HG02970 (cell line): ENCODE measurements around the gene CTSD.
A peak's percentile ranks its signal among the peaks of the same experiment; 100 is the strongest.
"Not testable (repeated sequence)": the region's sequence is repeated elsewhere in the genome, so short reads cannot be mapped to it uniquely, and the experiment has no call there.

ENCODE experiments used
- ATAC-seq: cut with Tn5 transposase; IDR thresholded peaks from one replicate; pipeline ENCODE4 v1.9.1; 2021; ENCODE audit warnings: mild to moderate bottlenecking, moderate library complexity, moderate number of reproducible peaks; ENCODE audit not compliant: unreplicated experiment, low FRiP score

Gene CTSD

GRCh38 chr11:1763796-1764661, at the start of gene CTSD:
Gene CTSD, minus strand, starts transcription at chr11:1763927. Its CDS starts 68 bp downstream, at chr11:1763859.
- ATAC-seq = peak; percentile 78

- ATAC-seq = not testable (repeated sequence)
Observed at GRCh38 chr11:1813356-1813755, 49.6 kb upstream of the CTSD start.

- no peak for ATAC-seq
Observed at GRCh38 chr11:1812801-1813200, 49.1 kb upstream of the CTSD start.

- no peak for ATAC-seq
Observed at GRCh38 chr11:1812274-1812673, 48.5 kb upstream of the CTSD start.

- no peak for ATAC-seq
Observed at GRCh38 chr11:1810761-1811160, 47.0 kb upstream of the CTSD start.

- no peak for ATAC-seq
Observed at GRCh38 chr11:1807264-1807995, 43.7 kb upstream of the CTSD start.

- no peak for ATAC-seq
Observed at GRCh38 chr11:1805525-1805924, 41.8 kb upstream of the CTSD start.

- not testable (repeated sequence) for ATAC-seq
Observed at GRCh38 chr11:1803835-1804519, 40.2 kb upstream of the CTSD start.

GRCh38 chr11:1803246-1803645, 39.5 kb upstream of the CTSD start:
- ATAC-seq = no peak

- ATAC-seq = no peak
Observed at GRCh38 chr11:1797391-1798125, 33.8 kb upstream of the CTSD start.

GRCh38 chr11:1796413-1797011, 32.8 kb upstream of the CTSD start:
- ATAC-seq = no peak

- ATAC-seq = no peak
Observed at GRCh38 chr11:1793081-1793480, 29.4 kb upstream of the CTSD start.

GRCh38 chr11:1792461-1792860, 28.7 kb upstream of the CTSD start:
- ATAC-seq = no peak

GRCh38 chr11:1791912-1792311, 28.2 kb upstream of the CTSD start:
- no peak for ATAC-seq

- ATAC-seq = no peak
Observed at GRCh38 chr11:1786466-1786865, 22.7 kb upstream of the CTSD start.

- no peak for ATAC-seq
Observed at GRCh38 chr11:1785749-1786413, 22.2 kb upstream of the CTSD start.

GRCh38 chr11:1784761-1785650, 21.3 kb upstream of the CTSD start:
- no peak for ATAC-seq

GRCh38 chr11:1783725-1784529, 20.2 kb upstream of the CTSD start:
- no peak for ATAC-seq
